ENCODE data around the gene ELOB. TPM values are rescaled to one million over a fixed set of nuclear protein-coding genes. Genes with fewer than 3 reads are reported as not detected.

ELOB gene
- total and polyA plus RNA-seq, 2 of the 13 experiments (the other 11 are each of a cell fraction or from before 2014, with no cell fraction given): 208 to 225 TPM

DNA sequence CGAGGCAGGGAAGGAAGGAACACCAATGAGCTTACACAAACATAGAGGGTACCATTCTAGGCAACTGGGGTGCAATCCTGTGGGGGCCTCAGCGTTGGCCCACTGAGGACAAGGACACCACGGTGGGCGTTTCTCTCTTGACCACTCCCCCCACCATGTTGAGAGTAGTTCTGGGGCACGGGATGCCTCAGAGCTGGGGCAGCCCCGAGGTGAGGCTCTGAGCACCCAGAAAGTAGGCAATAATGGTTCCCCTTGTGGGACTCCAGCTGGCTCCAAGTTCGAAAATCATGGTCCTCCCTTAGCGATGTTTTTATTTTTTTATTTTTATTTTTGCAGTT, 45.0 kb upstream of the ELOB start:
- ChIA-PET CTCF (ENCODE audit: low intra/inter-chr PET ratio, low total read pairs) (no interaction called here), POLR2A (no interaction called here)
- DNase-seq (ENCODE audit: low spot score) (no peak), ATAC-seq (no peak), FAIRE-seq (no peak)
- in situ Hi-C loops (cut with HindIII; ENCODE audit: extremely low pct_ligation_motif_present, low pct_unique_long_range_greater_than_20kb) (no loop called here), intact Hi-C loops (cut with micrococcal nuclease; ENCODE audit: unreplicated experiment) (no loop called here)
- BruUV-seq (replicated peaks): no TSS peak
- H2AFZ ChIP-seq (ENCODE audit: low read length): no peak overlapping the region
- H3K79me2 ChIP-seq (ENCODE audit: insufficient read depth, low read length): no peaks in the 10 kb centered on the region
- H3K4me1 ChIP-seq (ENCODE audit: insufficient read depth, low read length): peaks cover 13% of the 10 kb centered on the region; the same call in 1 of the 2 replicates
- no peak overlapping the region for H3K4me2 ChIP-seq (ENCODE audit: low read depth, low read length)
- TF ChIP-seq MTA1 (CRISPR knock-in tag; IDR thresholded peaks at IDR 0.05; ENCODE audit: borderline replicate concordance) (no peak), ZMYM4 (CRISPR knock-in tag; IDR thresholded peaks at IDR 0.05) (no peak), ZNF124 (CRISPR knock-in tag; IDR thresholded peaks at IDR 0.05) (no peak), HNF4G (IDR thresholded peaks at IDR 0.05; ENCODE audit: borderline replicate concordance, low read depth, low read length) (no peak), HNF4G (CRISPR knock-in tag; IDR thresholded peaks at IDR 0.05; ENCODE audit: borderline replicate concordance, low read depth) (no peak), SMYD3 (CRISPR knock-in tag; IDR thresholded peaks at IDR 0.05) (no peak), SNRNP70 (IDR thresholded peaks at IDR 0.05; ENCODE audit: low read depth, low read length) (no peak), ZNF253 (CRISPR knock-in tag; IDR thresholded peaks at IDR 0.05; ENCODE audit: borderline replicate concordance) (no peak), SETDB1 (CRISPR knock-in tag; IDR thresholded peaks at IDR 0.05; ENCODE audit: borderline replicate concordance) (no peak), PAF1 (CRISPR knock-in tag; IDR thresholded peaks at IDR 0.05) (no peak), ATRX (CRISPR knock-in tag; IDR thresholded peaks at IDR 0.05; ENCODE audit: borderline replicate concordance) (no peak), SIN3A (IDR thresholded peaks at IDR 0.05; ENCODE audit: borderline replicate concordance, low read depth, low read length) (no peak), POLR2AphosphoS5 (IDR thresholded peaks at IDR 0.05; ENCODE audit: low read depth, low read length) (no peak), ZNF331 (CRISPR knock-in tag; IDR thresholded peaks at IDR 0.05) (no peak), SALL1 (CRISPR knock-in tag; IDR thresholded peaks at IDR 0.05) (no peak), ESRRA (CRISPR knock-in tag; IDR thresholded peaks at IDR 0.05; ENCODE audit: low read depth) (no peak), SP5 (CRISPR knock-in tag; IDR thresholded peaks at IDR 0.05; ENCODE audit: borderline replicate concordance, low read depth) (no peak)
- TF ChIP-seq, protein P1, sequence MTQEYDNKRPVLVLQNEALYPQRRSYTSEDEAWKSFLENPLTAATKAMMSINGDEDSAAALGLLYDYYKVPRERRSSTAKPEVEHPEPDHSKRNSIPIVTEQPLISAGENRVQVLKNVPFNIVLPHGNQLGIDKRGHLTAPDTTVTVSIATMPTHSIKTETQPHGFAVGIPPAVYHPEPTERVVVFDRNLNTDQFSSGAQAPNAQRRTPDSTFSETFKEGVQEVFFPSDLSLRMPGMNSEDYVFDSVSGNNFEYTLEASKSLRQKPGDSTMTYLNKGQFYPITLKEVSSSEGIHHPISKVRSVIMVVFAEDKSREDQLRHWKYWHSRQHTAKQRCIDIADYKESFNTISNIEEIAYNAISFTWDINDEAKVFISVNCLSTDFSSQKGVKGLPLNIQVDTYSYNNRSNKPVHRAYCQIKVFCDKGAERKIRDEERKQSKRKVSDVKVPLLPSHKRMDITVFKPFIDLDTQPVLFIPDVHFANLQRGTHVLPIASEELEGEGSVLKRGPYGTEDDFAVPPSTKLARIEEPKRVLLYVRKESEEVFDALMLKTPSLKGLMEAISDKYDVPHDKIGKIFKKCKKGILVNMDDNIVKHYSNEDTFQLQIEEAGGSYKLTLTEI (CRISPR knock-in tag; conservative IDR thresholded peaks at IDR 0.05): no peak
- TF ChIP-seq, protein P2, sequence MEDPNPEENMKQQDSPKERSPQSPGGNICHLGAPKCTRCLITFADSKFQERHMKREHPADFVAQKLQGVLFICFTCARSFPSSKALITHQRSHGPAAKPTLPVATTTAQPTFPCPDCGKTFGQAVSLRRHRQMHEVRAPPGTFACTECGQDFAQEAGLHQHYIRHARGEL (CRISPR knock-in tag; IDR thresholded peaks at IDR 0.05): no peak
- TF ChIP-seq, protein P3, sequence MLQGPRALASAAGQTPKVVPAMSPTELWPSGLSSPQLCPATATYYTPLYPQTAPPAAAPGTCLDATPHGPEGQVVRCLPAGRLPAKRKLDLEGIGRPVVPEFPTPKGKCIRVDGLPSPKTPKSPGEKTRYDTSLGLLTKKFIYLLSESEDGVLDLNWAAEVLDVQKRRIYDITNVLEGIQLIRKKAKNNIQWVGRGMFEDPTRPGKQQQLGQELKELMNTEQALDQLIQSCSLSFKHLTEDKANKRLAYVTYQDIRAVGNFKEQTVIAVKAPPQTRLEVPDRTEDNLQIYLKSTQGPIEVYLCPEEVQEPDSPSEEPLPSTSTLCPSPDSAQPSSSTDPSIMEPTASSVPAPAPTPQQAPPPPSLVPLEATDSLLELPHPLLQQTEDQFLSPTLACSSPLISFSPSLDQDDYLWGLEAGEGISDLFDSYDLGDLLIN (CRISPR knock-in tag; IDR thresholded peaks at IDR 0.05; ENCODE audit: borderline replicate concordance): no peak
- H3K9me3 ChIP-seq (ENCODE audit: low read length): no peaks in the 10 kb centered on the region
- no peak overlapping the region for H3K4me3 ChIP-seq (replicated peaks in 1 of 3; ENCODE audit: insufficient read depth in 1 of 3, low read depth in 2 of 3, low read length in 3 of 3)
- no peak overlapping the region for H3K9ac ChIP-seq (ENCODE audit: insufficient read depth, low read depth, low read length)
- H3K36me3 ChIP-seq (replicated peaks in 1 of 2; ENCODE audit: control insufficient read depth in 1 of 2, insufficient read depth in 2 of 2, low read length in 2 of 2): no peaks in the 10 kb centered on the region
- peaks cover 6 to 81% of the 10 kb centered on the region in 2 experiments for H3K27me3 ChIP-seq (ENCODE audit: control insufficient read depth in 1 of 2, insufficient read depth in 2 of 2, low read length in 2 of 2)
- 17% methylated on average over 8 of the region's 8 CpGs for WGBS (ENCODE audit: low lambda C conversion rate)
- H4K20me1 ChIP-seq (ENCODE audit: insufficient read depth, low read length): no peaks in the 10 kb centered on the region
- H3K27ac ChIP-seq (ENCODE audit: extremely low read length, insufficient read depth, low read length): no peak overlapping the region

Measured in HepG2 (cell line).